ENCODE results near the gene OGFR. TPM values are rescaled to one million over a fixed set of nuclear protein-coding genes. Genes with fewer than 3 reads are reported as not detected.

The OGFR gene
- polyA plus RNA-seq, 3 donors from 2014 or later, result 21.6 to 75.3 (median 31.3) TPM

GRCh38 chr20:62820962-62821725 is 16.5 kb downstream of the OGFR start:
- Mint-ChIP-seq H3K27ac (no peak overlapping the region), H3K9me3 (no peaks in the 10 kb centered on the region), H3K27me3 (ENCODE audit: low read depth in 3 of 3) (peaks cover 1 to 2% (median 2%) of the 10 kb centered on the region in 3 donors), H3K4me3 (no peak overlapping the region), H3K36me3 (no peaks in the 10 kb centered on the region), H3K4me1 (no peaks in the 10 kb centered on the region)
- no peak for DNase-seq

GRCh38 chr20:62821726-62822210 is 17.1 kb downstream of the OGFR start:
- H3K27ac Mint-ChIP-seq, result no peak overlapping the region
- H3K9me3 Mint-ChIP-seq, result no peaks in the 10 kb centered on the region
- H3K4me1 Mint-ChIP-seq, result no peaks in the 10 kb centered on the region
- no peak for DNase-seq
- no peak overlapping the region for H3K4me3 Mint-ChIP-seq
- H3K36me3 Mint-ChIP-seq, result no peaks in the 10 kb centered on the region
- H3K27me3 Mint-ChIP-seq (ENCODE audit: low read depth in 3 of 3), result peaks cover 0 to 2% (median 2%) of the 10 kb centered on the region in 3 donors

GRCh38 chr20:62822239-62822787 is 17.7 kb downstream of the OGFR start:
- H3K4me3 Mint-ChIP-seq, result no peak overlapping the region
- no peak overlapping the region for H3K27ac Mint-ChIP-seq
- H3K36me3 Mint-ChIP-seq, result no peaks in the 10 kb centered on the region
- DNase-seq, result no peak
- no peaks in the 10 kb centered on the region for H3K9me3 Mint-ChIP-seq
- H3K27me3 Mint-ChIP-seq (ENCODE audit: low read depth in 3 of 3), result peaks cover 0 to 2% (median 2%) of the 10 kb centered on the region in 3 donors
- H3K4me1 Mint-ChIP-seq, result no peaks in the 10 kb centered on the region

GRCh38 chr20:62822788-62823651 is 18.4 kb downstream of the OGFR start:
- Mint-ChIP-seq H3K4me3 (no peak overlapping the region), H3K4me1 (no peaks in the 10 kb centered on the region), H3K27ac (no peak overlapping the region)

GRCh38 chr20:62823688-62824475 is 19.2 kb downstream of the OGFR start:
- H3K9me3 Mint-ChIP-seq, result no peaks in the 10 kb centered on the region

More at GRCh38 chr20:62822788-62823651, 18.4 kb downstream of the OGFR start:
- no peak for DNase-seq
- H3K27me3 Mint-ChIP-seq (ENCODE audit: low read depth in 3 of 3), result peaks cover 0 to 2% (median 0%) of the 10 kb centered on the region in 3 donors
- no peaks in the 10 kb centered on the region for H3K36me3 Mint-ChIP-seq
- H3K9me3 Mint-ChIP-seq, result no peaks in the 10 kb centered on the region

GRCh38 chr20:62824476-62825332 is 20.1 kb downstream of the OGFR start:
- Mint-ChIP-seq H3K27me3 (ENCODE audit: low read depth in 3 of 3) (peaks cover 0 to 2% (median 0%) of the 10 kb centered on the region in 3 donors), H3K4me3 (peak overlapping the region in 1 of 5 donors; percentile 44), H3K36me3 (no peaks in the 10 kb centered on the region), H3K4me1 (no peaks in the 10 kb centered on the region), H3K27ac (no peak overlapping the region), H3K9me3 (no peaks in the 10 kb centered on the region)
- peak in 1 of 3 donors; percentile 36 for DNase-seq

More at GRCh38 chr20:62823688-62824475, 19.2 kb downstream of the OGFR start:
- H3K27ac Mint-ChIP-seq, result no peak overlapping the region
- H3K27me3 Mint-ChIP-seq (ENCODE audit: low read depth in 3 of 3), result peaks cover 0 to 2% (median 0%) of the 10 kb centered on the region in 3 donors
- H3K36me3 Mint-ChIP-seq, result no peaks in the 10 kb centered on the region
- H3K4me3 Mint-ChIP-seq, result no peak overlapping the region
- DNase-seq, result no peak
- no peaks in the 10 kb centered on the region for H3K4me1 Mint-ChIP-seq

- no peak for DNase-seq
- Mint-ChIP-seq H3K4me3 (peak overlapping the region in 1 of 5 donors; percentile 29), H3K4me1 (no peaks in the 10 kb centered on the region), H3K9me3 (no peaks in the 10 kb centered on the region), H3K27ac (no peak overlapping the region), H3K36me3 (no peaks in the 10 kb centered on the region), H3K27me3 (ENCODE audit: low read depth in 3 of 3) (peaks cover 0 to 2% (median 0%) of the 10 kb centered on the region in 3 donors)
Measured at GRCh38 chr20:62825333-62825985, 20.8 kb downstream of the OGFR start.

- Mint-ChIP-seq H3K9me3 (no peaks in the 10 kb centered on the region), H3K27ac (no peak overlapping the region), H3K4me3 (no peak overlapping the region), H3K36me3 (no peaks in the 10 kb centered on the region), H3K27me3 (ENCODE audit: low read depth in 3 of 3) (peaks cover 0 to 2% (median 0%) of the 10 kb centered on the region in 3 donors), H3K4me1 (no peaks in the 10 kb centered on the region)
- DNase-seq, result no peak
Measured at GRCh38 chr20:62825986-62826645, 21.5 kb downstream of the OGFR start.

- H3K27me3 Mint-ChIP-seq (ENCODE audit: low read depth in 3 of 3), result peaks cover 0 to 2% (median 0%) of the 10 kb centered on the region in 3 donors
- H3K4me1 Mint-ChIP-seq, result no peaks in the 10 kb centered on the region
- H3K4me3 Mint-ChIP-seq, result no peak overlapping the region
Measured at GRCh38 chr20:62826646-62827310, 22.1 kb downstream of the OGFR start.

GRCh38 chr20:62827311-62828038 is 22.8 kb downstream of the OGFR start:
- H3K4me1 Mint-ChIP-seq, result no peaks in the 10 kb centered on the region
- no peak for DNase-seq
- H3K4me3 Mint-ChIP-seq, result no peak overlapping the region
- H3K36me3 Mint-ChIP-seq, result no peaks in the 10 kb centered on the region
- H3K27me3 Mint-ChIP-seq (ENCODE audit: low read depth in 3 of 3), result no peaks in the 10 kb centered on the region
- H3K9me3 Mint-ChIP-seq, result no peaks in the 10 kb centered on the region
- H3K27ac Mint-ChIP-seq, result no peak overlapping the region

More at GRCh38 chr20:62826646-62827310, 22.1 kb downstream of the OGFR start:
- H3K36me3 Mint-ChIP-seq, result no peaks in the 10 kb centered on the region
- DNase-seq, result no peak
- H3K9me3 Mint-ChIP-seq, result no peaks in the 10 kb centered on the region
- H3K27ac Mint-ChIP-seq, result no peak overlapping the region

- no peak overlapping the region for H3K27ac Mint-ChIP-seq
- H3K36me3 Mint-ChIP-seq, result no peaks in the 10 kb centered on the region
- no peaks in the 10 kb centered on the region for H3K9me3 Mint-ChIP-seq
- H3K4me3 Mint-ChIP-seq, result no peak overlapping the region
- H3K27me3 Mint-ChIP-seq (ENCODE audit: low read depth in 3 of 3), result peaks cover 0 to 2% (median 0%) of the 10 kb centered on the region in 3 donors
- no peaks in the 10 kb centered on the region for H3K4me1 Mint-ChIP-seq
- DNase-seq, result no peak
Measured at GRCh38 chr20:62828051-62828450, 23.4 kb downstream of the OGFR start.
